CD4-positive, CD25-positive, alpha-beta regulatory T cell (primary cell): ENCODE measurements around the gene XIST. TPM values are rescaled to one million over a fixed set of nuclear protein-coding genes. Genes with fewer than 3 reads are reported as not detected.

Experiments used
- ATAC-seq, 2 donors: fragments of 150-1000 bp; cut with Tn5 transposase; one replicate each; pipeline ENCODE4 v1.10.0; 2021; ENCODE audit warnings: low read depth in 2 of 2, moderate number of reproducible peaks in 2 of 2, moderate library complexity in 1 of 2
- DNase-seq, 3 donors: peaks; one replicate each; pipeline versions ENCODE4 v3.0.0 to v3.0.0-alpha.2; 2012 to 2022; ENCODE audit warnings: mixed read lengths in 1 of 3
- H3K27ac ChIP-seq: one replicate; pipeline ENCODE4 v1.7.0; 2013; ENCODE audit warnings: mild to moderate bottlenecking, low read length; ENCODE audit not compliant: insufficient read depth, poor library complexity, severe bottlenecking
- H3K27me3 ChIP-seq: one replicate; pipeline ENCODE4 v1.7.0; 2013; ENCODE audit warnings: low read length; ENCODE audit not compliant: control insufficient read depth, insufficient read depth
- H3K36me3 ChIP-seq: one replicate; pipeline ENCODE4 v1.7.0; 2013; ENCODE audit warnings: mild to moderate bottlenecking, low read length, moderate library complexity; ENCODE audit not compliant: control insufficient read depth, insufficient read depth
- H3K4me1 ChIP-seq: 2 replicates; pipeline ENCODE4 v1.7.0; 2013; ENCODE audit warnings: mild to moderate bottlenecking, low read length; ENCODE audit not compliant: insufficient read depth, control insufficient read depth, poor library complexity, severe bottlenecking
- H3K4me3 ChIP-seq: one replicate; pipeline ENCODE4 v1.7.0; 2013; ENCODE audit warnings: low read depth, mild to moderate bottlenecking, low read length, moderate library complexity
- H3K9me3 ChIP-seq, 2 experiments: 1 replicate in 1 of 2; 2 replicates in 1 of 2; pipeline ENCODE4 v1.7.0; 2013; ENCODE audit warnings: low read length in 2 of 2, mild to moderate bottlenecking in 1 of 2, moderate library complexity in 1 of 2; ENCODE audit not compliant: control insufficient read depth in 2 of 2
- H3K27ac Mint-ChIP-seq, 3 donors: one replicate each; pipeline ENCODE4 v1.8.0; 2020 to 2022; ENCODE audit warnings: mild to moderate bottlenecking in 3 of 3, mixed read lengths in 3 of 3, moderate library complexity in 2 of 3
- H3K27me3 Mint-ChIP-seq: one replicate; pipeline ENCODE4 v1.8.0; 2022; ENCODE audit warnings: mild to moderate bottlenecking, mixed read lengths
- H3K36me3 Mint-ChIP-seq: one replicate; pipeline ENCODE4 v1.8.0; 2020; ENCODE audit warnings: mixed read lengths
- H3K4me1 Mint-ChIP-seq, 4 donors: one replicate each; pipeline ENCODE4 v1.8.0; 2020 to 2022; ENCODE audit warnings: mixed read lengths in 4 of 4, mild to moderate bottlenecking in 1 of 4
- H3K4me3 Mint-ChIP-seq, 4 donors: one replicate each; pipeline ENCODE4 v1.8.0; 2020 to 2022; ENCODE audit warnings: mild to moderate bottlenecking in 4 of 4, mixed read lengths in 4 of 4, moderate library complexity in 3 of 4
- H3K9me3 Mint-ChIP-seq, 7 donors: one replicate each; pipeline ENCODE4 v1.8.0; 2020 to 2022; ENCODE audit warnings: mixed read lengths in 7 of 7, mild to moderate bottlenecking in 3 of 7, moderate library complexity in 2 of 7
- polyA plus RNA-seq, 4 donors: library from polyadenylated mRNA; unstranded; fragments of 300-500 nt; fragmentation: Illumina TruSeq; gene quantifications; one replicate each; pipeline ENCODE4 v1.2.3, GENCODE V29; 2021
- total RNA-seq: library from RNA; stranded (reverse); gene quantifications from one replicate; pipeline ENCODE4 v1.2.3, GENCODE V29; 2022

XIST gene
- total and polyA plus RNA-seq, 5 donors from 2014 or later, result 9.2 to 455 (median 11.6) TPM; not detected in 1

DNA sequence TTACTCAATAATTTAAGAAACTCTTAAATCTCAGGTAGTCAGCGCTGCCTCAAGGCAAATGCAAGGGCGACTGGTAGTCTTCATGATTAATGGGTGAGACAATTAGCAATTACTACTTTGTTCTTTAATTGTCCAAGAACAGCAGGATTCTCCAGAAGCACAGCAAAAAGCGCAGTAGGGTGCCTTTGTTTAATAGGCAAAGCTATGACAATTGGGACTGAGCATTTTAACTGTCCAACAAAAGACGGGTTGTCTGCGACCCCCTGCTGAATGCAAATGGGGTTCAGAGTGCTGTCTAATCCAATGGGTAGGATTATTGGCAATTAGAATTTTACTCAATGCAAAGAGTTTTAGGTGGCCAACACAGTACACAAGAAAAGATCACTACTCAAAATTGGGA is 3.4 kb downstream of the XIST start:
- H3K36me3 Mint-ChIP-seq, result no peaks in the 10 kb centered on the region
- ATAC-seq, result no peak
- H3K9me3 ChIP-seq, result no peaks in the 10 kb centered on the region
- no peaks in the 10 kb centered on the region for H3K36me3 ChIP-seq
- H3K4me3 ChIP-seq, result no peak overlapping the region
- no peak overlapping the region for H3K27ac ChIP-seq
- peaks cover 4% of the 10 kb centered on the region for H3K4me1 ChIP-seq
- peaks cover 0 to 59% (median 6%) of the 10 kb centered on the region in 4 donors for H3K4me1 Mint-ChIP-seq
- H3K27me3 Mint-ChIP-seq, result no peaks in the 10 kb centered on the region
- H3K27me3 ChIP-seq, result no peaks in the 10 kb centered on the region
- H3K4me3 Mint-ChIP-seq, result peak overlapping the region in 3 of 4 donors; percentile 71 to 84 (median 81)
- DNase-seq, result no peak
- no peaks in the 10 kb centered on the region for H3K9me3 Mint-ChIP-seq
- peak overlapping the region in 2 of 3 donors; percentile 32 to 34 for H3K27ac Mint-ChIP-seq

DNA sequence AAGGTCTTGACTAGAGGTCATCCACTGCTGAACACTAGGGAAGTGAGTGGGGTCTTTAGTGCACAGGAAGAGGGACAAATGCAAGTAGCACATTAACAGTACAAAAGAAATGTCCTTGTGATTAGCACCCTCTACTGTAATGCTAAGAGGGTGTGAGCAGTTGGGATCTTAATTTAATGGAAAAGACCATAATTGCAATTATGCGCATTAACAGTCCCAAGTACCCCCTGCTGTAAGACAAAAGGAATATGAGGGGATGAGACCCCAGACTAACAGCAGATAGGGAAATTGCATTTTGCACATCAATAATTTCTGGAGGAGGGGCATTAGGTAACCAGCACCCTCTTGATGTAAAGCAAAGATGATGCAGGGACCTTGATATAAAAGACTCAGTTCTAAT is 4.5 kb downstream of the XIST start:
- no peak overlapping the region for H3K4me3 ChIP-seq
- peak overlapping the region in 3 of 4 donors; percentile 45 to 84 (median 81) for H3K4me3 Mint-ChIP-seq
- H3K27me3 ChIP-seq, result no peaks in the 10 kb centered on the region
- no peaks in the 10 kb centered on the region for H3K9me3 ChIP-seq
- H3K4me1 Mint-ChIP-seq, result peaks cover 0 to 70% (median 6%) of the 10 kb centered on the region in 4 donors
- no peaks in the 10 kb centered on the region for H3K27me3 Mint-ChIP-seq
- H3K9me3 Mint-ChIP-seq, result no peaks in the 10 kb centered on the region
- peaks cover 4% of the 10 kb centered on the region for H3K4me1 ChIP-seq
- no peak overlapping the region for H3K27ac Mint-ChIP-seq
- ATAC-seq (no peak), DNase-seq (no peak)
- no peak overlapping the region for H3K27ac ChIP-seq
- H3K36me3 ChIP-seq, result no peaks in the 10 kb centered on the region
- H3K36me3 Mint-ChIP-seq, result no peaks in the 10 kb centered on the region

DNA sequence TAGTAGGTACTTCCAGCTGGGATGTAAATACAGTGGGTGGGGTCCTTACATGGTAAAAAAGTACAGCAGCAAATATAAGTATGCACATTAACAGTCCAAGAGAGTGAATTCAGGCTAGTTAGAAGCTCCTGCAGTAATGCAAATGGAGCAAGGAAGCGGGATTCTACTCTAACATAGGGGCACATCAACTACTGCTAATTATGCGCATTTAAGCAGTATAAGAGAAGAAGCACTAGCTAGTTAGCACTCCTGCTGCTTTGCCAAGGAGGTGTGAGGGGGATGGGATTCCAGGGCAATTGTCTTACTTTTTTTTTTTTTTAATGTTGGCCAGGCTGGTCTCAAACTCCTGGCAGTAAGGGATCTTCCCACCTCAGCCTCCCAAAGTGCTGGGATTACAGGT is 5.4 kb downstream of the XIST start:
- Histone ChIP-seq H3K4me1 (peaks cover 4% of the 10 kb centered on the region), H3K9me3 (no peaks in the 10 kb centered on the region), H3K36me3 (no peaks in the 10 kb centered on the region), H3K27ac (no peak overlapping the region), H3K27me3 (no peaks in the 10 kb centered on the region), H3K4me3 (no peak overlapping the region)
- no peak overlapping the region for H3K4me3 Mint-ChIP-seq
- DNase-seq (no peak), ATAC-seq (no peak)
- H3K9me3 Mint-ChIP-seq, result no peaks in the 10 kb centered on the region
- no peaks in the 10 kb centered on the region for H3K27me3 Mint-ChIP-seq
- H3K4me1 Mint-ChIP-seq, result peaks cover 0 to 74% (median 4%) of the 10 kb centered on the region in 4 donors
- no peaks in the 10 kb centered on the region for H3K36me3 Mint-ChIP-seq
- no peak overlapping the region for H3K27ac Mint-ChIP-seq

DNA sequence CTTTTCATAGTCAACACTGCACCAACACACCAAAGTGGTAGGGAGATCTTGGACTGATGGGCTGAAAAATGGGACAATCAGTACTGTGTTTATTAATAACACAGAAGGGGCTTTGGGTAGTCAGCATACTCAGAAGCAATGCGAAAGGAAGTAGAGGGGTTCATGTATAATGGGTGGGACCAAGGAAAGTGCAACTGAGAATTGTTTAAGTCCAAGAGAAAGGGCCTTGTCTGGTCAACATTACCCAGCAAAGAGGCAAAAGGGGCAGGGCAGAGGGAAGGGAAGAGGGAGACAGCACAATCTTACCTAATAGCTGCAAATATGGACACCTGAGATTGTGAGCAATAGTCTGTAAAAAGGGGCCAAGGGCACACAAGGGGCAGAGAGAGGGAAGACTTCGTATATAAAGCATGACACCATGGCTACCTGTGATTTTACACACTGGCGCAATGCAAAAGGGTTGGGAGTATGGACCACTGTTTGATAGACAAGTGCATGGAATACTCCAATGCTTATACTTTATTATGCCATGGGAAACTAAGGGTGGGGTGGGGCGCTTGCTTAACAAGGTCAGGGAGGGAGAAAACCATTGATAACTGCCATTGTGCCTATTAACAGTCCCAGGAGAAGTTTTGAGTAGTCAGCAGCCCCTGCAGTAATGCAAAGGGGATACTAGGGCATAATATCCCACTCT is 9.8 kb downstream of the XIST start:
- H3K9me3 ChIP-seq, result no peaks in the 10 kb centered on the region
- no peak overlapping the region for H3K27ac ChIP-seq
- H3K9me3 Mint-ChIP-seq, result no peaks in the 10 kb centered on the region
- H3K27me3 ChIP-seq, result no peaks in the 10 kb centered on the region
- peak overlapping the region in 3 of 4 donors; percentile 34 to 68 (median 42) for H3K4me3 Mint-ChIP-seq
- H3K4me1 Mint-ChIP-seq, result peaks cover 0 to 83% (median 5%) of the 10 kb centered on the region in 4 donors
- no peaks in the 10 kb centered on the region for H3K36me3 ChIP-seq
- peak overlapping the region in 1 of 3 donors; percentile 21 for H3K27ac Mint-ChIP-seq
- H3K27me3 Mint-ChIP-seq, result peaks cover 4% of the 10 kb centered on the region
- DNase-seq (no peak), ATAC-seq (no peak)
- H3K36me3 Mint-ChIP-seq, result no peaks in the 10 kb centered on the region
- H3K4me1 ChIP-seq, result peaks cover 4% of the 10 kb centered on the region
- H3K4me3 ChIP-seq, result no peak overlapping the region

DNA sequence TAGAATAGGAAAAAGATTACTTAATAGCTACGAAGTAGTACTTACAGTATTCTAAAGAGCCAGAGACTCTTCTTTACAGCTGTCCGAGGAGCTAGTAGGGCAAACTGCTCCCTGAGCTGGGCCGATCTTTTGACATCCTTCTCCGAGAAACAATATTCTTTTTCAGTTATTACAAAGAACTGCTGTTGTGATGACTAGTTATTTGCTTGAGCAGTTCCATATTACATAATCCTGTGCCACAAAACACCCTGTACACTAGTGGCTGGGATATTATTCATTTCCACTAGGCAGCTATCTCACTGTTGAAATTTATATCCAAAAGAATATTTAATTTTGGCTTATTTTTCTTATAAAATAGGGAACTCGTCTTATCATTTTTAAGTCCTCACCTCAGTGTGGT is 11.2 kb downstream of the XIST start:
- Mint-ChIP-seq H3K36me3 (no peaks in the 10 kb centered on the region), H3K4me1 (peaks cover 0 to 83% (median 5%) of the 10 kb centered on the region in 4 donors), H3K27ac (no peak overlapping the region), H3K4me3 (peak overlapping the region in 3 of 4 donors; percentile 1 to 26 (median 13)), H3K9me3 (no peaks in the 10 kb centered on the region), H3K27me3 (peaks cover 4% of the 10 kb centered on the region)
- no peak overlapping the region for H3K27ac ChIP-seq
- ATAC-seq (no peak), DNase-seq (no peak)
- H3K9me3 ChIP-seq, result no peaks in the 10 kb centered on the region
- H3K4me1 ChIP-seq, result peaks cover 4% of the 10 kb centered on the region
- no peaks in the 10 kb centered on the region for H3K27me3 ChIP-seq
- H3K4me3 ChIP-seq, result no peak overlapping the region
- H3K36me3 ChIP-seq, result no peaks in the 10 kb centered on the region

DNA sequence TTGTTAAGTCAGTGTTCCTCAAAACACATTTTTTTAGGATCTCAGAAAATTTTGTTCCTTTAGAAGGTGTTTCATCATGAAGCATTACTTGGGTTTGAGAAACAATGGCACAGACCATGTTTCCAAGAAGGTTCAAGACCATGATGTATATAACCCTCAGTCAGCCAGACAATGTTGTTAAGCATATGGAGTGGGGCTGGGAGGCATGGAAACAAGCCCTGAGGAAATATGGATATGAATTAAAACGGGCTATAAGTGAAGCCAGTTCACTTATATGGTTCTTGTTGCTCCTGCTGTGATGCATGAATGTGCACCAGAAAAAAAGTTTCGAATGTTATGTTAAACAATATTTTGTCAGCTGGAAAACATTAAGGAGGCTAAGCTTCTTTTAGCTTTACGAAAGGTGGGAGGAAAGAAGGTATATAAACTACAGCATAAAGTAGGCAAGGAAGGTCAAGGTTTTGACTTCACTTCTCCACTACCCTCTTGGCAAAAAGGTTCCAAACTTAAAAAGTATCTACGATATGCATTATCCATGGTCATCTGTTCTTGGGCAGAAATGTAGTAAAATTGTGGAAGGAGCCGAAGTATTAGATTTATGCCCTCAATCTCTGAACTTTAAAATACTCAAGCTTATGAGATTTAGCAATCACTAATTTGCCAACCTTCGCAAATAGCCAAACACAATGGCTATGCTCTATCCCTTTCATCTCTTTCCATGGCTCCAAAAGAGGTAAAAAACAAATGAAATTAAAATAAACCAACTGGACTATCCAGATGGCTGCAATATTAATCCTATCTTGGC is 12.2 kb downstream of the XIST start:
- H3K27me3 Mint-ChIP-seq, result peaks cover 4% of the 10 kb centered on the region
- no peak for DNase-seq
- no peaks in the 10 kb centered on the region for H3K4me1 ChIP-seq
- no peak overlapping the region for H3K4me3 ChIP-seq
- no peaks in the 10 kb centered on the region for H3K9me3 Mint-ChIP-seq
- no peaks in the 10 kb centered on the region for H3K9me3 ChIP-seq
- no peak overlapping the region for H3K27ac ChIP-seq
- H3K36me3 ChIP-seq, result no peaks in the 10 kb centered on the region
- peaks cover 0 to 76% (median 5%) of the 10 kb centered on the region in 4 donors for H3K4me1 Mint-ChIP-seq
- no peak overlapping the region for H3K27ac Mint-ChIP-seq
- no peak for ATAC-seq
- no peaks in the 10 kb centered on the region for H3K36me3 Mint-ChIP-seq
- H3K27me3 ChIP-seq, result no peaks in the 10 kb centered on the region
- H3K4me3 Mint-ChIP-seq, result peak overlapping the region in 2 of 4 donors; percentile 32 to 44

DNA sequence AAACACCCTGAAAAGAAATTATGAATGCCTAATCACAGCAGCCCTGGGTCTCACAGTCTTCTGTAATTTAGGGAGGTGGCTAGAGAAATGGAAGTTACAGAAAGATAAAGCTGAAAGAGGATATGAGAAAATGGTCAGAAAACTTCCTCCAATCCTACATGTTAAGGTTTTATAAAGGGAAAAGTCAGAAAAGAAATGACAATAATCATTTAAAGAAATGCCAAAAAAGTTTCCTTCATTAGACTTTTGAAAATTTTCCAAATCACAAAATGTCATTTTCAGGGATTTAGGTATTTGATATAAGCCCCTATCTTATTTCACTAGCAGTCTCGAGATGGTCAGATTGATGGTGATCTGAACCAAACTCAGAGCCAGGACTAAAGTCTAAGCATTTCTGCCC is 13.4 kb downstream of the XIST start:
- no peaks in the 10 kb centered on the region for H3K9me3 ChIP-seq
- no peak for DNase-seq
- peak overlapping the region in 3 of 4 donors; percentile 19 to 25 (median 20) for H3K4me3 Mint-ChIP-seq
- H3K4me1 ChIP-seq, result no peaks in the 10 kb centered on the region
- peaks cover 0 to 72% (median 5%) of the 10 kb centered on the region in 4 donors for H3K4me1 Mint-ChIP-seq
- H3K27me3 ChIP-seq, result no peaks in the 10 kb centered on the region
- H3K36me3 ChIP-seq, result no peaks in the 10 kb centered on the region
- H3K27me3 Mint-ChIP-seq, result peaks cover 4% of the 10 kb centered on the region
- H3K36me3 Mint-ChIP-seq, result no peaks in the 10 kb centered on the region
- no peak overlapping the region for H3K4me3 ChIP-seq
- no peak overlapping the region for H3K27ac ChIP-seq
- no peak overlapping the region for H3K27ac Mint-ChIP-seq
- H3K9me3 Mint-ChIP-seq, result no peaks in the 10 kb centered on the region
- ATAC-seq, result no peak
